GM18526 (cell line): ENCODE measurements around the gene LRIT3.
A peak's percentile ranks its signal among the peaks of the same experiment; 100 is the strongest.

Experiments used
- POLR2A ChIP-seq: IDR thresholded peaks from 3 replicates; pipeline ENCODE4 v1.6.1; 2011; ENCODE audit not compliant: insufficient read length; ENCODE audit errors: extremely low read depth

LRIT3 gene

GRCh38 chr4:109847896-109848442 lies at the start of gene LRIT3:
LRIT3 (plus strand) TSS chr4:109848107; CDS start chr4:109848202, 95 bp downstream.
- no peak for TF ChIP-seq POLR2A

GRCh38 chr4:109798866-109799265 lies 49.0 kb upstream of the LRIT3 start:
- no peak for TF ChIP-seq POLR2A

- TF ChIP-seq POLR2A = no peak
Measured at GRCh38 chr4:109801099-109801789, 46.7 kb upstream of the LRIT3 start.

- TF ChIP-seq POLR2A = no peak
Measured at GRCh38 chr4:109801895-109802319, 46.0 kb upstream of the LRIT3 start, which contains the start of gene CFI. CFI (minus strand) TSS chr4:109801999; CDS start chr4:109801971, 28 bp downstream.

- no peak for TF ChIP-seq POLR2A
Measured at GRCh38 chr4:109803924-109804571, 43.9 kb upstream of the LRIT3 start.

GRCh38 chr4:109809655-109810054 lies 38.3 kb upstream of the LRIT3 start:
- TF ChIP-seq POLR2A = no peak

- no peak for TF ChIP-seq POLR2A
Measured at GRCh38 chr4:109810552-109811387, 37.1 kb upstream of the LRIT3 start.

- TF ChIP-seq POLR2A = no peak
Measured at GRCh38 chr4:109811707-109812106, 36.2 kb upstream of the LRIT3 start.

- TF ChIP-seq POLR2A = peak; percentile 68
Measured at GRCh38 chr4:109815151-109816081, 32.5 kb upstream of the LRIT3 start, which contains the start of gene GAR1. GAR1 (plus strand) TSS chr4:109815762; CDS start chr4:109816165, 403 bp downstream.

- no peak for TF ChIP-seq POLR2A
Measured at GRCh38 chr4:109816082-109816442, 31.8 kb upstream of the LRIT3 start.

GRCh38 chr4:109816894-109817293 lies 31.0 kb upstream of the LRIT3 start:
- no peak for TF ChIP-seq POLR2A

GRCh38 chr4:109818268-109818667 lies 29.6 kb upstream of the LRIT3 start:
- TF ChIP-seq POLR2A = no peak

- no peak for TF ChIP-seq POLR2A
Measured at GRCh38 chr4:109820563-109820962, 27.3 kb upstream of the LRIT3 start.

- no peak for TF ChIP-seq POLR2A
Measured at GRCh38 chr4:109821185-109821584, 26.7 kb upstream of the LRIT3 start.
